Esophagus muscularis mucosa (tissue), 4 donors: Measurements from ENCODE around the gene LTBP1. TPM values are rescaled to one million over a fixed set of nuclear protein-coding genes. Genes with fewer than 3 reads are reported as not detected.
"Not testable (repeated sequence)": the region's sequence is repeated elsewhere in the genome, so short reads cannot be mapped to it uniquely, and the experiment has no call there.

Experiments
- DNase-seq: peaks from one replicate; pipeline ENCODE4 v3.0.0-alpha.2; 2017; ENCODE audit errors: extremely low spot score
- H3K27ac ChIP-seq, 4 donors: fragments of 200-600 bp; sonication (generic); replicated peaks in 1 of 4; 1 replicate in 3 of 4; 2 replicates in 1 of 4; pipeline ENCODE4 v1.5.1; 2016 to 2019; ENCODE audit warnings: mild to moderate bottlenecking in 1 of 4
- H3K27me3 ChIP-seq, 4 donors: fragments of 200-600 bp; sonication (generic); one replicate each; pipeline versions ENCODE4 v1.5.1 to v1.6.0; 2016 to 2019
- H3K36me3 ChIP-seq, 4 donors: fragments of 200-600 bp; sonication (generic); one replicate each; pipeline ENCODE4 v1.5.1; 2016 to 2019
- H3K4me1 ChIP-seq, 4 donors: fragments of 200-600 bp; sonication (generic); one replicate each; pipeline ENCODE4 v1.5.1; 2016 to 2019
- H3K4me3 ChIP-seq, 4 donors: fragments of 200-600 bp; sonication (generic); 1 replicate in 2 of 4; 2 replicates in 2 of 4; pipeline ENCODE4 v1.5.1; 2016 to 2019; ENCODE audit warnings: mild to moderate bottlenecking in 4 of 4, moderate library complexity in 1 of 4
- H3K9me3 ChIP-seq, 4 donors: fragments of 200-600 bp; sonication (generic); 1 replicate in 3 of 4; 2 replicates in 1 of 4; pipeline ENCODE4 v1.5.1; 2016 to 2019
- CTCF ChIP-seq, 3 experiments: fragments of 200-600 bp in 2 of 3; fragments of 450-650 bp in 1 of 3; sonication (generic) in 2 of 3; IDR thresholded peaks; one replicate each; pipeline ENCODE4 v1.5.1; 2017 to 2019; ENCODE audit warnings: antibody characterized with exemption in 3 of 3, mild to moderate bottlenecking in 2 of 3, moderate library complexity in 1 of 3
- EP300 ChIP-seq: sonication (generic); formaldehyde crosslinking; IDR thresholded peaks from one replicate; pipeline ENCODE4 v1.6.1; 2017; ENCODE audit warnings: antibody characterized with exemption
- POLR2A ChIP-seq: fragments of 450-650 bp; IDR thresholded peaks from one replicate; pipeline ENCODE4 v1.6.1; 2017; ENCODE audit warnings: antibody characterized with exemption, moderate library complexity, mild to moderate bottlenecking, low read depth
- POLR2AphosphoS5 ChIP-seq, 2 donors: sonication (generic); formaldehyde crosslinking; IDR thresholded peaks; one replicate each; pipeline ENCODE4 v1.6.1; 2017; ENCODE audit warnings: antibody characterized with exemption in 2 of 2
- WGBS: methylation state at CpG from one replicate; pipeline ENCODE4 v1.1.5; 2018; 5-methylcytosine and 5-hydroxymethylcytosine counted together
- intact Hi-C: fragments of 100-400 bp; cut with DNase I; formaldehyde crosslinking; loops from one replicate; pipeline ENCODE4 v1.15.1; 2023
- total RNA-seq, 4 donors: library from RNA; depleted of rRNA; stranded (reverse); fragments of >200 nt; gene quantifications; one replicate each; pipeline versions ENCODE4 v1.1.0 to v1.2.1, GENCODE V29; 2016

The LTBP1 gene
- total RNA-seq, 4 donors from 2014 or later, result 254 to 465 (median 368) TPM

GRCh38 chr2:33437815-33438214, 491.1 kb downstream of the LTBP1 start:
- Histone ChIP-seq H3K36me3 (no peaks in the 10 kb centered on the region), H3K4me3 (peak overlapping the region in 3 of 4 donors; percentile 5 to 12 (median 12)), H3K27me3 (no peaks in the 10 kb centered on the region), H3K4me1 (peaks cover 10 to 46% (median 32%) of the 10 kb centered on the region in 4 donors), H3K27ac (peak overlapping the region; percentile 51 to 70 (median 61)), H3K9me3 (no peaks in the 10 kb centered on the region)
- 50% methylated on average over 2 of the region's 2 CpGs for WGBS
- intact Hi-C loops, result loop anchor here (5.0 to 10.0 kb wide), 3 partner anchors 161 to 493 kb away; partner anchors contain the start of gene LTBP1
- no peak for DNase-seq
- TF ChIP-seq CTCF (IDR thresholded peaks at IDR 0.05) (no peak), EP300 (no peak), POLR2A (no peak), POLR2AphosphoS5 (IDR thresholded peaks at IDR 0.05) (no peak)

GRCh38 chr2:33441235-33441810, 494.6 kb downstream of the LTBP1 start:
- Histone ChIP-seq H3K27ac (peak overlapping the region in 1 of 4 donors; percentile 21), H3K4me3 (no peak overlapping the region), H3K27me3 (no peaks in the 10 kb centered on the region), H3K4me1 (peaks cover 22 to 48% (median 32%) of the 10 kb centered on the region in 4 donors), H3K9me3 (no peaks in the 10 kb centered on the region), H3K36me3 (no peaks in the 10 kb centered on the region)
- WGBS, result 32% methylated on average over 3 of the region's 3 CpGs
- intact Hi-C loops, result loop anchor here (5.0 kb wide), 1 partner anchor 409 kb away; no protein-coding TSS in a partner anchor
- no peak for DNase-seq
- TF ChIP-seq POLR2A (no peak), EP300 (no peak), CTCF (IDR thresholded peaks at IDR 0.05) (peak; percentile 70 to 83 (median 83)), POLR2AphosphoS5 (IDR thresholded peaks at IDR 0.05) (peak in 1 of 2 donors; percentile 13)

- H3K27ac ChIP-seq, result peak overlapping the region in 2 of 4 donors; percentile 31 to 38
- H3K4me3 ChIP-seq, H3K27me3 ChIP-seq, H3K36me3 ChIP-seq, DNase-seq, H3K9me3 ChIP-seq: not testable (repeated sequence)
- peaks cover 21 to 41% (median 26%) of the 10 kb centered on the region in 4 donors for H3K4me1 ChIP-seq
- 91% methylated on average over 9 of the region's 9 CpGs for WGBS
- intact Hi-C loops, result loop anchor here (5.0 kb wide), 1 partner anchor 410 kb away; no protein-coding TSS in a partner anchor
Measured at GRCh38 chr2:33442052-33442451, 495.3 kb downstream of the LTBP1 start.

GRCh38 chr2:33442528-33443079, 495.9 kb downstream of the LTBP1 start:
- Histone ChIP-seq H3K27ac (peak overlapping the region in 2 of 4 donors; percentile 39 to 43), H3K36me3 (no peaks in the 10 kb centered on the region), H3K4me1 (peaks cover 17 to 35% (median 20%) of the 10 kb centered on the region in 4 donors), H3K4me3 (no peak overlapping the region), H3K9me3 (no peaks in the 10 kb centered on the region), H3K27me3 (no peaks in the 10 kb centered on the region)
- DNase-seq, result no peak
- no peak for TF ChIP-seq EP300
- TF ChIP-seq CTCF (IDR thresholded peaks at IDR 0.05), result no peak
- intact Hi-C loops, result loop anchor here (5.0 kb wide), 1 partner anchor 410 kb away; no protein-coding TSS in a partner anchor
- WGBS, result 74% methylated on average over 6 of the region's 6 CpGs

- intact Hi-C loops, result loop anchor here (5.0 kb wide), 1 partner anchor 411 kb away; no protein-coding TSS in a partner anchor
- H3K4me3 ChIP-seq, result no peak overlapping the region
- H3K9me3 ChIP-seq, result no peaks in the 10 kb centered on the region
- WGBS, result 61% methylated on average over 3 of the region's 3 CpGs
- peak overlapping the region in 2 of 4 donors; percentile 39 to 43 for H3K27ac ChIP-seq
- H3K4me1 ChIP-seq, result peaks cover 10 to 28% (median 16%) of the 10 kb centered on the region in 4 donors
- no peaks in the 10 kb centered on the region for H3K36me3 ChIP-seq
- no peak for DNase-seq
- H3K27me3 ChIP-seq, result no peaks in the 10 kb centered on the region
- TF ChIP-seq POLR2A, result no peak
- no peak for TF ChIP-seq EP300
- TF ChIP-seq CTCF (IDR thresholded peaks at IDR 0.05), result no peak
- TF ChIP-seq POLR2AphosphoS5 (IDR thresholded peaks at IDR 0.05), result no peak
Measured at GRCh38 chr2:33443274-33443829, 496.6 kb downstream of the LTBP1 start.
